ENCODE measurements around the gene RHOT1. TPM values are rescaled to one million over a fixed set of nuclear protein-coding genes. Genes with fewer than 3 reads are reported as not detected.
A peak's percentile ranks its signal among the peaks of the same experiment; 100 is the strongest.
"Not testable (repeated sequence)": the region's sequence is repeated elsewhere in the genome, so short reads cannot be mapped to it uniquely, and the experiment has no call there.

Gene RHOT1
- total RNA-seq, 6 experiments from 2014 or later: 20.8 to 26.8 (median 23.6) TPM

DNA sequence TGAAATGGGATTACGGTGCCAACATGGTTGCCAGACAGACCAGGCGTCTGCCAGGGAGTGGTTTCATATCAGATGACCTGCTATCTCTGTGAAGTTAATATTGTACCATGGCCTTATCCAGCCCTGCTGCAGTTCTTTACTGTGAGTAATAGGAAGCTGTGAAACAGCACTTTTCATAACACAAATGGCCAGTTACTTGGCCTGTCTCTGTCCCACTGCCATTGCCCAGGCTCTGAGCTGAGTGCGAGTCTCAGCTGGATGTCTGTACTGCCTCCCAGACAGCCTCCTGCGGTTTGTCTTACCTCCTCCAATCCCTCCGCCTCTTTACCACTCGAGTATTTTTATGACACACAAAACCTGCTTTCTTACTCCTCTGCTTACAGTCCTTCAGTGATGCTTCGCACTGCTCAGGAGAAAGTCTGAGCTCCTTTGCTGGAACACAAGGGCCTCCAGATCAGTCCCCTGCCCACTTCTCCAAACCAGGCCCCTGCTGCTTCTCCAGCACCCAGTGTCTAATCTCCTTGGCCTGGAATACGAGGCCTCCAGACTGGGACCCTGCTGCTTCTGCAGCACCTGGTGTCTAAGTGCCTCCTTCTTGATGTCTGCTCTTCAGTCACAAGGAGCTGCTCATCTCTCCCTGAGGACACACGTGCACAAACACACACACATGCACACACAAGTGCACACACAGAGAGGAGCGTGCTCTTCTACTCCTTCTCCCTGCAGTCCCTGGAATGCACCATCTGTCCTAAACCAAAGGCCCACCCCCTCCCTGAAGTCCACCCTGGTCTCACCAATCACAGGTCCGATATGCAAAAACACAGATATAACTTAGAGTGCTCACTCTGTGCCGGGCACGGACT is 17.1 kb upstream of the RHOT1 start:
- Mint-ChIP-seq H3K36me3 (ENCODE audit: low read depth) (no peaks in the 10 kb centered on the region), H3K4me1 (ENCODE audit: low read depth) (peaks cover 43% of the 10 kb centered on the region), H3K27ac (peak overlapping the region; percentile 19; the same call in 1 of the 2 replicates), H3K9me3 (no peaks in the 10 kb centered on the region), H3K4me3 (no peak overlapping the region), H3K27me3 (ENCODE audit: insufficient read depth) (peaks cover 1% of the 10 kb centered on the region; the same call in 1 of the 2 replicates)
- no peak for TF ChIP-seq CTCF (IDR thresholded peaks at IDR 0.05)
- DNase-seq: no peak

- Mint-ChIP-seq H3K4me3 (no peak overlapping the region), H3K27me3 (ENCODE audit: insufficient read depth) (peaks cover 1% of the 10 kb centered on the region; the same call in 1 of the 2 replicates), H3K27ac (no peak overlapping the region), H3K36me3 (ENCODE audit: low read depth) (peaks cover 6% of the 10 kb centered on the region; the same call in 1 of the 2 replicates), H3K4me1 (ENCODE audit: low read depth) (peaks cover 43% of the 10 kb centered on the region), H3K9me3 (no peaks in the 10 kb centered on the region)
- DNase-seq: no peak
- TF ChIP-seq CTCF (IDR thresholded peaks at IDR 0.05): no peak
Observed at GRCh38 chr17:32125848-32126153, 16.5 kb upstream of the RHOT1 start.

GRCh38 chr17:32126325-32126724 is 16.0 kb upstream of the RHOT1 start:
- H3K27me3 Mint-ChIP-seq (ENCODE audit: insufficient read depth): peaks cover 1% of the 10 kb centered on the region; the same call in 1 of the 2 replicates

GRCh38 chr17:32126746-32127145 is 15.6 kb upstream of the RHOT1 start:
- Mint-ChIP-seq H3K27ac (peak overlapping the region; percentile 94; the same call in 1 of the 2 replicates), H3K27me3 (ENCODE audit: insufficient read depth) (peaks cover 1% of the 10 kb centered on the region; the same call in 1 of the 2 replicates), H3K36me3 (ENCODE audit: low read depth) (peaks cover 7% of the 10 kb centered on the region; the same call in 1 of the 2 replicates), H3K9me3 (no peaks in the 10 kb centered on the region), H3K4me1 (ENCODE audit: low read depth) (peaks cover 43% of the 10 kb centered on the region), H3K4me3 (peak overlapping the region; percentile 93)
- TF ChIP-seq CTCF (IDR thresholded peaks at IDR 0.05): no peak
- no peak for DNase-seq

More at GRCh38 chr17:32126325-32126724, 16.0 kb upstream of the RHOT1 start:
- Mint-ChIP-seq H3K4me1 (ENCODE audit: low read depth) (peaks cover 43% of the 10 kb centered on the region), H3K9me3 (no peaks in the 10 kb centered on the region), H3K27ac (no peak overlapping the region), H3K36me3 (ENCODE audit: low read depth) (peaks cover 7% of the 10 kb centered on the region; the same call in 1 of the 2 replicates), H3K4me3 (no peak overlapping the region)
- no peak for TF ChIP-seq CTCF (IDR thresholded peaks at IDR 0.05)
- no peak for DNase-seq

DNA sequence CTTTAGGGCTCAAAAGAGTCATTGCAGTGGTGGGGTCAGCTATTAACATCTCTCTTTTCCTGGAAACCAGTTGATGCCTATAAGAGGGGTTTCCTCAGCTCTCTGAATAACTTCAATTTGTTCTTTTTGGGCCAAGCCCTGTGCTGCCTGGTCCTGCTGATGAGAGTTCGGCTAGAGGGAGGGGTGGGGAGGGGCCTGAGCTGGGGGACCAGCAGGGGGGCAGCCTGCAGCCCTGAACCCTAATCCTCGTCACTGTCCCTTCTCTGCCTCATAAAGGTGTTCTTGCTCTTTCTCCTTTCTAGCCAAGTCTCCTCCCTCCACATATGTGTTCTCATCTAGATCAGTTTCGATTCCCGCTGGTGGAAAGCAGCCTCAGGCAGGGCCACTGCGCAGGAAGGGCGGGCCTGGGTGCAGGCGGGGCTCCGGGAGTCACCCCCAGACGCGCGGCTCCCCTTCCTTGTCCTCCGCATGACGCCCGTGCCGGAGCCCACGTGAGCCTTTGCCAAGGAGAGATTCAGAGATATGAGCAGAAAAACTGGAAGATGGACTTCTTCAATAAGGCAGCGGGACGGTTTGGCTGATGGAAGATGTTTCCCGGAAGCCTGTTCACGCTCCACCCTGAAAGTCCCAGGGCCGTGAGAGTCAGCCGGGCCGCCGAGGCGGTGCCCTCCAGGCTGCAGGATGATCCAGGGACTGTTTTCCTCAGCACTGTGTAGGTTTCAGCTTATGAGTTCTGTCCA is 15.0 kb upstream of the RHOT1 start:
- Mint-ChIP-seq H3K4me3 (peak overlapping the region; percentile 93), H3K9me3 (no peaks in the 10 kb centered on the region), H3K36me3 (ENCODE audit: low read depth) (peaks cover 7% of the 10 kb centered on the region; the same call in 1 of the 2 replicates), H3K27me3 (ENCODE audit: insufficient read depth) (peaks cover 1% of the 10 kb centered on the region; the same call in 1 of the 2 replicates), H3K27ac (peak overlapping the region; percentile 94), H3K4me1 (ENCODE audit: low read depth) (peaks cover 43% of the 10 kb centered on the region)
- no peak for TF ChIP-seq CTCF (IDR thresholded peaks at IDR 0.05)
- peak; percentile 84 for DNase-seq

DNA sequence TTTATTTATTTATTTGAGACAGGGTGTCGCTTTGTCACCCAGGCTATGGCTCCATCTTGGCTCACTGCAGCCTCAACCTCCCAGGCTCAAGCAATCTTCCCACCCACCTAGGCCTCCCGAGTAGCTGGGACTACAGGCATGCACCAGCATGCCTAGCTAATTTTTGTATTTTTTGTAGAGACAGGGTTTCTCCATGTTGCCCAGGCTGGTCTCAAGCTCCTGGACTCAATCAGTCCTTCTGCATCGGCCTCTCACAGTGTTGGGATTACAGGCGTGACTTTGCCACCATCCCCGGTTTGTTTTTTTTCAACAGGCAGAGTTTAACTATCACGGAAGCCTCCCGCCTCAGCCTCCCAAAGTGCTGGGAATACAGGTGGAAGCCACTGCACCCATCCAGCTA is 13.8 kb upstream of the RHOT1 start:
- not testable (repeated sequence) for DNase-seq; H3K27me3 Mint-ChIP-seq (ENCODE audit: insufficient read depth); H3K36me3 Mint-ChIP-seq (ENCODE audit: low read depth); H3K9me3 Mint-ChIP-seq
- Mint-ChIP-seq H3K4me1 (ENCODE audit: low read depth) (peaks cover 37% of the 10 kb centered on the region), H3K27ac (peak overlapping the region; percentile 94; the same call in 1 of the 2 replicates), H3K4me3 (peak overlapping the region; percentile 93)
